ENCODE data around the gene FURIN. TPM values are rescaled to one million over a fixed set of nuclear protein-coding genes. Genes with fewer than 3 reads are reported as not detected.

Gene FURIN
- polyA plus RNA-seq, 1 experiment = 30.9 TPM

DNA sequence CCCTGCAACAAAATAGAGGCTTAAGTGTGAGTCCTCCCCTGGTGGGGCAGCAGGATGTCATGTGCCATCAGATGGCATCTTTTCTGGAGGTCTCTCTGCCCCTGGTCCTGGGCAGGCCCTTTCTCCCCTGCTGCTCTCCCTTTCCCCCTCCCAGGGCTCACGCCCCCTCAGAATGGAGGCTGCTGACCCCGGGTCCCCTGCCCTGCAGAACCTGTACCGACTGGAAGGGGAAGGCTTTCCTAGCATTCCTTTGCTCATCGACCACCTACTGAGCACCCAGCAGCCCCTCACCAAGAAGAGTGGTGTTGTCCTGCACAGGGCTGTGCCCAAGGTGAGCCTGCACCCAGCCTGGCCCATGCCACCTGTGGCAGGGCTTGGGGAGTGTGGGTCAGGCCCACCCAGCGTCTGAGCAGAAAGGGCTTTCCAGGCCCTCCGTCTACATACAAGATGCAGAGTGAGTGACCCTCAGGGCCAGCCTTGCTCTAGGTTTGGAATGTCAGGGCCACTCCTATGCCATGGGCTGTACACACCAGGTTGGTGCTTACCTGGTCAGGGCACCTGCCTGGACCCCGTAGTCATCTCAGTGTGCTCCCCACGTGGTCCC is 23.1 kb downstream of the FURIN start:
- POLR2A ChIA-PET = no interaction called here

DNA sequence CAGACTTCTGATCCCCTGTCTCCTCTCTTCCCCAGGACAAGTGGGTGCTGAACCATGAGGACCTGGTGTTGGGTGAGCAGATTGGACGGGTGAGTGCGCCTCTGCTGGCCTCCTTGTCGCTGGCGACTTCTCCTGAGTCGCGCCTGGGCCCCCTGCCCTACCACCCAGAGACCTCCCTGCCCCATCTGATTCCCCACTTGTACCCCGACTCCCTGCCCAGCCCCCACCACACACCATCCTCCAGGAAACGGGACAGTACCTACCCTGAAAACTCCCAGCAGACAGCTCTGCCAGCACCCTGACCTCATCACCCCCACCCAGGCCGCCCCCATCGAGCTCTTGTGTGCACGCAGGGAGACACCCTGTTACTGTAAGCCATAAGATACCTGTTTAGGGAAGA is 23.6 kb downstream of the FURIN start:
- Histone ChIP-seq H3K27me3 (ENCODE audit: control insufficient read depth, insufficient read depth, low read length) (no peaks in the 10 kb centered on the region), H3K4me3 (ENCODE audit: low read depth, low read length) (no peak overlapping the region), H3K36me3 (ENCODE audit: control insufficient read depth, insufficient read depth, low read length) (peaks cover 22% of the 10 kb centered on the region)
- CTCF ChIA-PET = interaction anchor here (1.5 kb wide), 1 partner anchor 10 kb away, joined by 5 read pairs; no protein-coding TSS in a partner anchor
- TF ChIP-seq, protein P1, sequence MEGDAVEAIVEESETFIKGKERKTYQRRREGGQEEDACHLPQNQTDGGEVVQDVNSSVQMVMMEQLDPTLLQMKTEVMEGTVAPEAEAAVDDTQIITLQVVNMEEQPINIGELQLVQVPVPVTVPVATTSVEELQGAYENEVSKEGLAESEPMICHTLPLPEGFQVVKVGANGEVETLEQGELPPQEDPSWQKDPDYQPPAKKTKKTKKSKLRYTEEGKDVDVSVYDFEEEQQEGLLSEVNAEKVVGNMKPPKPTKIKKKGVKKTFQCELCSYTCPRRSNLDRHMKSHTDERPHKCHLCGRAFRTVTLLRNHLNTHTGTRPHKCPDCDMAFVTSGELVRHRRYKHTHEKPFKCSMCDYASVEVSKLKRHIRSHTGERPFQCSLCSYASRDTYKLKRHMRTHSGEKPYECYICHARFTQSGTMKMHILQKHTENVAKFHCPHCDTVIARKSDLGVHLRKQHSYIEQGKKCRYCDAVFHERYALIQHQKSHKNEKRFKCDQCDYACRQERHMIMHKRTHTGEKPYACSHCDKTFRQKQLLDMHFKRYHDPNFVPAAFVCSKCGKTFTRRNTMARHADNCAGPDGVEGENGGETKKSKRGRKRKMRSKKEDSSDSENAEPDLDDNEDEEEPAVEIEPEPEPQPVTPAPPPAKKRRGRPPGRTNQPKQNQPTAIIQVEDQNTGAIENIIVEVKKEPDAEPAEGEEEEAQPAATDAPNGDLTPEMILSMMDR (IDR thresholded peaks at IDR 0.05; ENCODE audit: insufficient read depth, low read depth, low read length) = no peak
- POLR2A ChIA-PET = no interaction called here
- no peak for DNase-seq (ENCODE audit: low read depth)

More for the DNA sequence above, 23.1 kb downstream of the FURIN start:
- H3K36me3 ChIP-seq (ENCODE audit: control insufficient read depth, insufficient read depth, low read length) = peaks cover 23% of the 10 kb centered on the region
- no peaks in the 10 kb centered on the region for H3K27me3 ChIP-seq (ENCODE audit: control insufficient read depth, insufficient read depth, low read length)
- no peak for DNase-seq (ENCODE audit: low read depth)
- CTCF ChIA-PET = no interaction called here
- no peak overlapping the region for H3K4me3 ChIP-seq (ENCODE audit: low read depth, low read length)
- TF ChIP-seq, protein P1 (IDR thresholded peaks at IDR 0.05; ENCODE audit: insufficient read depth, low read depth, low read length) = no peak

DNA sequence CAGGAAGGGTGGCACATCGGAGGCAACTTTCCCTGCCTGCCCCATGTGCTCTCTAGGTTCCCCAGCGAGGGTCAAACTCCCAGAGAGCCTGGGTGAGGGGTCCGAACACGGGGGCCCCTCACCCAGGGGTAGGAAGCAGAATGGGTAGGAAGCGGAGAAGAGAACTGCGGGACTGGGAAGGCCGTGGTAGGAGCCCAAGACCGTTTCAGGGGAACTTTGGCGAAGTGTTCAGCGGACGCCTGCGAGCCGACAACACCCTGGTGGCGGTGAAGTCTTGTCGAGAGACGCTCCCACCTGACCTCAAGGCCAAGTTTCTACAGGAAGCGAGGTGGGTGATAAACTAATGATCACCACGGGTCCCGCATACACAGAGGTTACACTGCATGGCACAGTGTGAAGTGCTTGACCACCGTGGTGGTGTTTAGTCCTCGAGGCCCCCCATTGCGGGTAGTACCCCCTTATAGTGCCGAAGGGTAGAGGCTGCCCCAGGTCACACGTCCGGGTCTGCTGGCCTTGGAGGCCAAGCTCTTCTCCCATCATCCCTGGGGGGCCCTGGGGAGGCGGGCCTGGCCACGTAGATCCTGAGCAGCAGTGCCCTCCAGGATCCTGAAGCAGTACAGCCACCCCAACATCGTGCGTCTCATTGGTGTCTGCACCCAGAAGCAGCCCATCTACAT is 24.2 kb downstream of the FURIN start:
- ChIA-PET POLR2A (no interaction called here), CTCF (interaction anchor here (1.5 kb wide), 1 partner anchor 9 kb away, joined by 5 read pairs; no protein-coding TSS in a partner anchor)
- Histone ChIP-seq H3K4me3 (ENCODE audit: low read depth, low read length) (no peak overlapping the region), H3K36me3 (ENCODE audit: control insufficient read depth, insufficient read depth, low read length) (peaks cover 22% of the 10 kb centered on the region), H3K27me3 (ENCODE audit: control insufficient read depth, insufficient read depth, low read length) (no peaks in the 10 kb centered on the region)
- TF ChIP-seq, protein P1 (IDR thresholded peaks at IDR 0.05; ENCODE audit: insufficient read depth, low read depth, low read length) = no peak
- no peak for DNase-seq (ENCODE audit: low read depth)

DNA sequence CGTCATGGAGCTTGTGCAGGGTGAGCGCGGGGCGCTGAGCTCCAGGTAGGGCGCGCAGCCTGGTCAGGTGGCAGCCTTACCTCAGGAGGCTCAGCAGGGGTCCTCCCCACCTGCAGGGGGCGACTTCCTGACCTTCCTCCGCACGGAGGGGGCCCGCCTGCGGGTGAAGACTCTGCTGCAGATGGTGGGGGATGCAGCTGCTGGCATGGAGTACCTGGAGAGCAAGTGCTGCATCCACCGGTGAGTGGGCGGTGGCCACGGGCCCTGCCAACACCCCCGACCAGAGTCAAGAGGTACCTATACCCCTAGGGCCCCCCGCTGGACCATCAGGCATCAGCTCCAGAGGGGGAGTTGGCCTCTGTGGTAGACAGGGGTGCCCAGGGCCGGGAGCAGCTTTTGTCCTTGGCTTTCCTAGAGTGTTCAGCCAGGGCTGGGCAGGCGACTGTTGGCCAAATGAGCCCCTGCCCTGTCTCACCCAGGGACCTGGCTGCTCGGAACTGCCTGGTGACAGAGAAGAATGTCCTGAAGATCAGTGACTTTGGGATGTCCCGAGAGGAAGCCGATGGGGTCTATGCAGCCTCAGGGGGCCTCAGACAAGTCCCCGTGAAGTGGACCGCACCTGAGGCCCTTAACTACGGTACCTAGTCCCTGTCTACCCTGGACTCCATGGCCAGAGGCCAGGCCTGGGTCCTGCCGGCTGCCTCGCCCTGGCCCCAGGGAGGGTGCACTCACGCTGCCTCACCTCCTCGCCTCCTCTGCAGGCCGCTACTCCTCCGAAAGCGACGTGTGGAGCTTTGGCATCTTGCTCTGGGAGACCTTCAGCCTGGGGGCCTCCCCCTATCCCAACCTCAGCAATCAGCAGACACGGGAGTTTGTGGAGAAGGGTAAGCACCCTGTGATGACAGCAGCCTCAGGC is 25.0 kb downstream of the FURIN start:
- DNase-seq (ENCODE audit: low read depth) = no peak
- ChIA-PET CTCF (interaction anchor here (0.6 to 9.7 kb wide), 3 partner anchors 8 to 245 kb away, joined by 3 to 73 read pairs (median 5); partner anchors contain the start of gene FES), POLR2A (no interaction called here)
- no peak overlapping the region for H3K4me3 ChIP-seq (ENCODE audit: low read depth, low read length)
- TF ChIP-seq, protein P1 (IDR thresholded peaks at IDR 0.05; ENCODE audit: insufficient read depth, low read depth, low read length) = no peak
- H3K27me3 ChIP-seq (ENCODE audit: control insufficient read depth, insufficient read depth, low read length) = no peaks in the 10 kb centered on the region
- H3K36me3 ChIP-seq (ENCODE audit: control insufficient read depth, insufficient read depth, low read length) = peaks cover 22% of the 10 kb centered on the region

Data from BJ (cell line).